Amniotic epithelial cell (primary cell): Measurements from ENCODE around the gene MYLK4.

Experiments
- DNase-seq: peaks from one replicate; pipeline ENCODE4 v3.0.0-alpha.2; 2010; ENCODE audit warnings: low read depth

MYLK4 gene

DNA sequence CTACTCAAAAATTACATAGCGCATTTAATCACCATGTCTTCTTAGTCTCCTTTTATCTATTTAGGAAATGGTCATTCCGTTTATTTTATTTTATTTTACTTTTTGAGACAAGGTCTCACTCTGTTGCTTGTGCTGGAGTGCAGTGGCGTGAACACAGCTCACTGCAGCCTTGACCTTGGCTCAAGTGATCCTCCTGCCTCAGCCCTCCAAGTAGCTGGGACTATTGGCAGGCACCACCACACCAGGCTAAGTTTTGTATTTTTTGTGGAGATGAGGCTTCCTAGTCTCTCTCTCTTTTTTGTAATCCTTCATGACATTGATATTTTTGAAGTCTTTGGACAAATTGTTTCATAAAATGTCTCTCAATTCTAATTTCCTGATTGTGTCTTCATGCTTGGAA lies 4.7 kb upstream of the MYLK4 start:
- DNase-seq: no peak

GRCh38 chr6:2754911-2755310 lies 4.2 kb upstream of the MYLK4 start:
- no peak for DNase-seq

GRCh38 chr6:2754393-2754792 lies 3.7 kb upstream of the MYLK4 start:
- no peak for DNase-seq

GRCh38 chr6:2753743-2754142 lies 3.0 kb upstream of the MYLK4 start:
- no peak for DNase-seq

- DNase-seq: no peak
Measured at GRCh38 chr6:2753110-2753489, 2.4 kb upstream of the MYLK4 start.

- DNase-seq: no peak
Measured at GRCh38 chr6:2752477-2753109, 1.9 kb upstream of the MYLK4 start.

DNA sequence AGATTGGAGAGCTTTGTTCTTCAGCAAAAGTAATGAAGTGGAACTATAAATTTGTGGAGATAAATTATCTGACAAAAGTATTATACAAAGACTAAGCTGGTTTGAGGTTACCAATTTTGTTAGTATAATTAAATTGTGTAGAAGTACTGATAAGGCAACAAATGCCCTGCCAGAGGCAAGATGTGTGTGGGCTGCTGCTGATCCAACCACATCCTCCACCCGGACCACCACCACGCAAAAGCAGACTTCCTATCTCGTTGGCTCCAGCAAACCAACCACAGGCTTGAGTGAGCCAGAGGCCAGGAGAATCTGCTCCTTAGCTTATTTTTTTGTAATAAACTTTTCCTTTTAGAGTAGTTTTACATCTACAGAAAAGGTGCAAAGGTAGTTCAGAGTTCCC lies 1.1 kb upstream of the MYLK4 start:
- no peak for DNase-seq

DNA sequence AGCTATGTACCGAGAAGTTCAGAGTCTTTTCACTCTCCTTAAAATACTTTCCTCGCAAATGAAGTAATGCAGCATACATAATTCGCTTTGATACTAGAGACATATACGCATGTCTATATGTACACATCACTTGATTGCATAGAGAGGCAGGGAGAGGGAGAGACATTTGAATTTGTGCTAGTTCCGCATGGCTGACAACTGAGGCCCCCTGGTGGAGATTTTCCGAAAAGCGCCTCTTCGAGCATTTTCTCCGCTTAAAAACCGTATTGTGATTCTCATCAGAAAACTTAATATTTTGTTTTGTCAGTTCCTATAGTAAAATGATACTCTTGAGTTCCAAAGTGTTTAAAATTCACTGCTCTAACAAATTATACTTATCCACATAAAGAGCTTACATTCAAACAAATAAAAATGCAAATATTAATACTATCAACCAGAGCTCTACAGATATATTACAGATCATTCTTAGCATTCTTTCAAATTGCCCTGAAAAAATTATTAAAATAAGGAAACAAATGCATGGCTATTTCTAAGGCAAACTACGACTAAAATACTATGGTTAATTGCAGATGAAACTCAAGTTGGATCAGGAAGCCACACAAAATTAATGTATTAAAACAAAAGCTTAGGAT lies 637 bp downstream of the MYLK4 start:
- DNase-seq: peak; percentile 47

DNA sequence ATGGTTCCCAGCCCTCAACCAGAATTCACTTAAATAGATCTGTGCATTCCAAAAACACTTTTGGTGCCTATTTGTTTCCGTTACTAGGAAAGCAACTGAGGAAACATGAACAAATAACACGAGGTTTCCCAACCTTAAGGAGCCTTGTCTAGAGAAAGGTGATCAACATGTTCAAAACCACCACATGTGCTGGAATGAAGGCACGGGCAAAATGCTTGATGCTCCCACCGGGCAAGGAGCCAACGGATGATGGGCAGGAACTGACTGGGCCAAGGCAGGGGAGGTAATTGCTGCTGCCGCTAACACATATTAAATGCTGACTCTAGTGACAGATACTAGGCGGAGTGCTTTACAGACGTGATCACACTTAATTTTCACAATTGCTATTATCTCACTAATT lies 2.5 kb downstream of the MYLK4 start:
- no peak for DNase-seq

- DNase-seq: no peak
Measured at GRCh38 chr6:2746557-2747061, 4.1 kb downstream of the MYLK4 start.

DNA sequence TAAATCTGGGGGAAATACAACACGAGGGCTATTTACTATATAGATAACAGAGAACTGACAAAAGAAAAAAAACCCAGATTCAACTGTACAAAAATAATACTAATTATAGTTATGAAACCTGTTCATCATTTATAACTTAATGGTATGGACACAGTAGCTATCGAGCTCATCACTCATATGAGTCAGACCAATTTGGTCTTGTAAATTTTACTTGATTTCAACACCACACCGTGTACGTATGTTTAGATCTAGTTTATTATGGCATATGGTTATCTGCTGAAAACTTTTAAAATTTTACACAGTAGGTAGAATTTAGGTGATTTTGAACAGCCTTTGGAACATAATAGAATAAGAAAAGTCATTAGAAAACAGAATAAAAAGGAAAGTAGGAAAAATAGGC lies 5.5 kb downstream of the MYLK4 start:
- no peak for DNase-seq

DNA sequence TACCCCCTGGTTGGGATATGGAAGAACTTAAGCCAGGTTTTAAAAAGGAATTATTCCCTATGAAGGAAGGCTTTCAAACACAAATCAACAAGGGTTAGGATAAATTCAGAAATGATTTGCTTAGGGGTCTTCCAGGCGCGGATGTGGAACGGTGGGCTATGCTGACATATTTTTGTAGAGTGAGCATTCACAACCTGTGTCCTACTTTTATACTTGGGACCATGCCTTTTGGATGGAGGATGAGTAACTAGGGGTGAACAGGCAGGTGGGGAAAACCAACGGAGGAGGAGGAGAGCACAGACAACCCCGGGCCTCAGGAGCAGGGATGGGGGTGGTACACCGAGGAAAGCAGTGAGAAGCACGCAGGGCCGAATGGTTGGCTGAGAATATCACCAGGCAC lies 5.9 kb downstream of the MYLK4 start:
- DNase-seq: no peak

- no peak for DNase-seq
Measured at GRCh38 chr6:2744209-2744771, 6.4 kb downstream of the MYLK4 start.

- no peak for DNase-seq
Measured at GRCh38 chr6:2743280-2744208, 7.2 kb downstream of the MYLK4 start.

GRCh38 chr6:2741756-2742155 lies 9.0 kb downstream of the MYLK4 start:
- DNase-seq: peak; percentile 35

DNA sequence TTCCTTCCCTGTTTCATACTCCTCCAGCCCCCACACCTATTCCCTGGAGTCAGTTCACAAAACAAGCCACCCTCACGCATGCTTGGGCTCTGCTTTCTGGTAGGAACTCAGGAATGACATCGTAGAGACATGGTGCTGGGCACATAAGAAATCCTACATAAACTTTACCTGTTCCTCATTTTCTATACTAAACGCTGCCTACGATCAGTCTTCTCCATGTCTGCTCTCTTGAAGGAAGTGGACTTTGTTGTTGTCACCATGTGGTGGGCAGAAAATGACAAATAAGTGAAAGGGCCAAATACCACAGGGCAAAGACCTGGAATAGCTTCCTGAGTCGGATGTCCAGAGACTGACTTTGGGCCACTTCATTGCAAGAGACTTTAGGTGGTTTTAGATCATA lies 10.1 kb downstream of the MYLK4 start:
- DNase-seq: no peak

GRCh38 chr6:2739335-2739734 lies 11.4 kb downstream of the MYLK4 start:
- DNase-seq: peak; percentile 35

- DNase-seq: peak; percentile 33
Measured at GRCh38 chr6:2738373-2738979, 12.2 kb downstream of the MYLK4 start.

DNA sequence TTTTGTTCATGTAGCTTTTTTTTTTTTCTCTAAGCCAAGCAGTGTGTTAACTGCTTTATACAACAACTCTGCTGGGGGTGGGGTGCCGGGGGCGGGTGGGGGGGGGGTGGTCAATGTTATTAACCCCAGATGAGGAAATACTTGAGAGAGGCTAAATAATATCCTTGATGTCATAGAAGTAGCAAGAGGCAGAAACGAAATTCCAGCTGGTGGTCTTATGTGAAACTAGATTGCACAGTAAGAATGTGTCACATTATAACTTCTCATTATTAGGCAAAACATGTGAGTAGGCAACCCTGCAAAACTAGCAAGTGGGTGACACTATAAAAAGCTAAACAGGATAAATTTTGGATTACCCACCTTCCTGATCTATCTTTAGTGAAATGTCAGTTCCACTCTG lies 12.8 kb downstream of the MYLK4 start:
- no peak for DNase-seq

DNA sequence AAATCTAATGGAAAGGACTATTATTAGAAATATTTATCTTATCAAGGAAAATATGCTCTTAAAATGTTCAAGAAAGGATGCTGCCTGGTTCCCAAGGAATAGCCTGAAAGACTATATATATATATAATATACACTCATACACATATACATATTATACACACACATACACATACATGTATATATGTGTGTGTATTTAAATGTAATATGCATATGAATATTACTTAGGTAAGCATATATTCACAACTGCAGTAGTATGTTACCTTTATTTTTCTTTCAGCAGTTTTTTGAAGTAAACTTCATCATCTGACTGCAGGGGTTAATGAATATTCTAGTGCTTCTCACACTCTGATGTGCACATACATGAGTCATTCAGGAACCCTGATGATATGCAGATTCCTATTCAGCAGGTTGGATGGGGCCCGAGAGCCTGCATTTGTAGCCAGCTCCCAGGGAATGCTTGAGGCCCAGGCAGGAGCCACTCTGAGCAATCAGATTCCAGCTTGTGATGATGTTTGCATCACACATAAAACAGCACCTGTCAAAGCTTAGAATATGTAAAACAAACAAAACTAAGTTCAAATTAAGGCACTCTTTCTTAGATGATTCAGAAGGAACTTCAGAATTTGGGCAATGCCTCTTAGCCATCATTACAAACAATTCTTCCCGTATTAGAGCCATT lies 16.1 kb downstream of the MYLK4 start:
- peak; percentile 41 for DNase-seq

DNA sequence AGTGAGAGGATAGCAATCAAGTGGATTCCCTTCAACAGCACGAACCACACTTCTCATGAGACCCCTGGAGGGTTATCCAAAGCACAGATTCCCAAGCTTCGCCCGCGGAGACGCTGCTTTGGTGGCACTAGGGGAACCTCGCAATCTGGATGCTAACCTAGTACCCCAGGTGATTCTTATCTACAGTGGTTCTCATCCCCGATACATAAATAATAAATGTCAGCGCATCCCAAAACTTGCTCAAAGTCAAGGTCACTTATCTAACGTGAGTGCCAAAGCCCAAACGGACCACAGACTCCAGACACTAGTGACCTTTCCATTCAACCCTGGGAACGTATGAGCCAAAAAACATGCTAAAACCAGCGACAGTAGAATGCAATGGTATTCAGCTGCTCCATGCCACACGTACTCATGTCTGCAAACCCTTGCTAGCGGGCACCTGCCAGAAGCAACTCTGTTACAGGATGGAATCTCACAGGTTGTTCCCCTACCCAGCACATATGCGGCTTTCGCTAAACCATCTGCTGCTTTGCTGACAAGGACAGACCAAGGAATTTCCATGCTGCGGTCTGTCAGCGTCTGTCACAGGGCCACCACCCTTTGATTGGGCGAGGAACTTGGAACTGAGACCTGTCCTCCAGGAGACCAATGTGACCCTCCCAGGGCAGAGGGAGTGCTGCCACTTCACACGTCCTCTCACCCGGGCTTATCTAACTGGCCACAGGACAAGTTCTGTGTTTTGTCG lies 16.8 kb downstream of the MYLK4 start:
- no peak for DNase-seq
